Measurements from ENCODE around the gene UBL4A.
A peak's percentile ranks its signal among the peaks of the same experiment; 100 is the strongest.

Gene UBL4A

DNA sequence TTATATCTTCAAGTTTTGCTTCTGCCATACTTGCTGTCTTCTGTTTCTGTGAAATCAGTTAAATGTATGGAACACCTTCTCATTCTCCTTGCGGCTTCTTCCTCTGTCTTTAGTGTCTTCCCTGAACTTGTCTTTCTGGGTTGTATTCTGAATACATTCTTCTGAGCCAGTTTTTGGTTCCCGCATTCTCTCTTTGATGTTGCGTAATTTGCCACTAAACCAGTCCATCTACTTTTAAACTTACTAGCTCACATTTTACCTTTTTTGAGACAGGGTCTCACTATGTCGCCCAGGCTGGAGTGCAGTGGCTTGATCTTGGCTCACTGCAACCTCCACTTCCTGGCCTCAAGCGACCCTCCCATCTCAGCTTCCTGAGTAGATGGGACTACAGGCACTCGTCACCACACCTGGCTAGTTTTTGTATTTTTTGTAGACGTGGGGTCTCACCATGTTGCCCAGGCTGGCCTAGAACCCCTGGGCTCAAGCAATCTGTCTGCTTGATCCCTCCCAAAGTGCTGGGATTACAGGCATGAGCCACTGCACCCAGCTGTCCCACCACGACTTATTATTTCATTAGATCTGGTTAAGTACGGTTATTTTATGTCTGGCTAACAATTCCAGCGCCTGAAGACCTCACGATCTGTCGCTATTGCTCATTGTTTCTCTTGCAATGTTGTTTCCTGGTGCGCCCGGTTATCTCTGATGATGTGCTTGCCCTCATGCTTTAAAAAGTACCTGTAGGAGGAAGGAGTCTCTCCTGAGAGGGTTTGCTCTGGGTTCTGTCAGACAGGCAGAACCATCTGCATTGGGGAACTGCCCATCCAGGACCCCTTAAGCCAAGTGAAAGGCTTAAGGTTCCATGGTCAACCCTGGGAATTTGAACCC lies 39.4 kb upstream of the UBL4A start:
- H3K4me3 ChIP-seq (ENCODE audit: low read depth, low read length) = no peak overlapping the region
- H3K9me3 ChIP-seq (ENCODE audit: control insufficient read depth, low read length) = no peaks in the 10 kb centered on the region
- no peak overlapping the region for H3K27ac ChIP-seq
- peaks cover 3% of the 10 kb centered on the region for H3K4me1 ChIP-seq
- TF ChIP-seq, protein P1, sequence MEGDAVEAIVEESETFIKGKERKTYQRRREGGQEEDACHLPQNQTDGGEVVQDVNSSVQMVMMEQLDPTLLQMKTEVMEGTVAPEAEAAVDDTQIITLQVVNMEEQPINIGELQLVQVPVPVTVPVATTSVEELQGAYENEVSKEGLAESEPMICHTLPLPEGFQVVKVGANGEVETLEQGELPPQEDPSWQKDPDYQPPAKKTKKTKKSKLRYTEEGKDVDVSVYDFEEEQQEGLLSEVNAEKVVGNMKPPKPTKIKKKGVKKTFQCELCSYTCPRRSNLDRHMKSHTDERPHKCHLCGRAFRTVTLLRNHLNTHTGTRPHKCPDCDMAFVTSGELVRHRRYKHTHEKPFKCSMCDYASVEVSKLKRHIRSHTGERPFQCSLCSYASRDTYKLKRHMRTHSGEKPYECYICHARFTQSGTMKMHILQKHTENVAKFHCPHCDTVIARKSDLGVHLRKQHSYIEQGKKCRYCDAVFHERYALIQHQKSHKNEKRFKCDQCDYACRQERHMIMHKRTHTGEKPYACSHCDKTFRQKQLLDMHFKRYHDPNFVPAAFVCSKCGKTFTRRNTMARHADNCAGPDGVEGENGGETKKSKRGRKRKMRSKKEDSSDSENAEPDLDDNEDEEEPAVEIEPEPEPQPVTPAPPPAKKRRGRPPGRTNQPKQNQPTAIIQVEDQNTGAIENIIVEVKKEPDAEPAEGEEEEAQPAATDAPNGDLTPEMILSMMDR (IDR thresholded peaks at IDR 0.05) = no peak
- H3K36me3 ChIP-seq (ENCODE audit: control insufficient read depth, insufficient read depth, low read length) = no peaks in the 10 kb centered on the region
- no peaks in the 10 kb centered on the region for H3K27me3 ChIP-seq (ENCODE audit: control insufficient read depth, insufficient read depth, low read length)
- H3K4me2 ChIP-seq (ENCODE audit: low read length) = no peak overlapping the region
- no peak overlapping the region for H2AFZ ChIP-seq
- H3K9ac ChIP-seq = no peak overlapping the region
- H3K79me2 ChIP-seq = no peaks in the 10 kb centered on the region

DNA sequence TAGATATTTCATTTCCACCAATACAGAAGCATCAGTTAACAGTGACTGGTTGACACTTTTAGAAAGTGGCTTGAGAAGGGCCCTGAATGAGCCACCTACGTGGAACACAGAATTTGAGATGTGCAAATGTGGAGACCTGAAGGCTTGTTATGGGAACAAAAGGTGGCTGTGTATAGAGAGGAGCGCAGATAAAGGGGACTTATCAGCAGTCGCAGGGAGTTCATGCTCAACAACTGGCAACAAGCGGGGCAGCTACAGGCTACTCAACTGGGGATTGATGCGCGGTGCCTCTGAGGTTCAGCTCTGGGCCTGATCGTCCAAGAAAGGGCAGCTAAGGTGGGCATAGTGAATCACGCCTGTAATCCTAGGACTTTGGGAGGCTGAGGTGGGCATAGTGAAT lies 33.0 kb upstream of the UBL4A start:
- H3K4me3 ChIP-seq (ENCODE audit: low read depth, low read length) = no peak overlapping the region
- H3K4me2 ChIP-seq (ENCODE audit: low read length) = no peak overlapping the region
- no peaks in the 10 kb centered on the region for H3K9me3 ChIP-seq (ENCODE audit: control insufficient read depth, low read length)
- H3K36me3 ChIP-seq (ENCODE audit: control insufficient read depth, insufficient read depth, low read length) = no peaks in the 10 kb centered on the region
- TF ChIP-seq, protein P1 (IDR thresholded peaks at IDR 0.05) = no peak
- H3K79me2 ChIP-seq = no peaks in the 10 kb centered on the region
- H3K9ac ChIP-seq = no peak overlapping the region
- peaks cover 4% of the 10 kb centered on the region for H3K4me1 ChIP-seq
- H3K27me3 ChIP-seq (ENCODE audit: control insufficient read depth, insufficient read depth, low read length) = no peaks in the 10 kb centered on the region
- H2AFZ ChIP-seq = no peak overlapping the region
- H3K27ac ChIP-seq = no peak overlapping the region

GRCh38 chrX:154517101-154517781 lies 30.8 kb upstream of the UBL4A start:
- H3K27ac ChIP-seq = peak overlapping the region; percentile 75
- no peaks in the 10 kb centered on the region for H3K79me2 ChIP-seq
- TF ChIP-seq, protein P1 (IDR thresholded peaks at IDR 0.05) = no peak
- H3K4me2 ChIP-seq (ENCODE audit: low read length) = no peak overlapping the region
- no peak overlapping the region for H3K9ac ChIP-seq
- H2AFZ ChIP-seq = peak overlapping the region; percentile 87
- H3K36me3 ChIP-seq (ENCODE audit: control insufficient read depth, insufficient read depth, low read length) = no peaks in the 10 kb centered on the region
- no peak overlapping the region for H3K4me3 ChIP-seq (ENCODE audit: low read depth, low read length)
- H3K27me3 ChIP-seq (ENCODE audit: control insufficient read depth, insufficient read depth, low read length) = no peaks in the 10 kb centered on the region
- H3K9me3 ChIP-seq (ENCODE audit: control insufficient read depth, low read length) = no peaks in the 10 kb centered on the region
- H3K4me1 ChIP-seq = peaks cover 4% of the 10 kb centered on the region

DNA sequence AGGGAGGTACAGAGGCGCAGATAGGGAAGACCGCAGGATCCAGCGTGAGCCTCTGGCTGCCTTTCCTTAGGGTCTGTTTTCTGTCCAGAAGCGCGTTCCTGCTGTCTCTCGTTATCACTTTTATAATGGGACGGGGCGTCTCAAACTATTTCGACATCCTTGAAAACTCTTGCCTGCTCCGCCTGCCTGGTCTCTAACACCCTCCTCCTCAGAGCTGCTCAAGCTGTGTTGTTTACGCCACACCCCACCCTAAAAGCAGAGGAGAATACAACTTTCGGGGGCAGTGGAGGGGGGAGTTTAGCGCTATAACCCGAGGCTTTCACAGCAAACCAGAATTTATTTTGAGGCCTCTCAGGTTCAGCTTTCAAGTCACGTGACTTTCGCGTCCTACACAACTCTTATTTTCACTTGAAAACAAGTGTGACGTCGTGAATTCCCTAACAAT lies 30.3 kb upstream of the UBL4A start:
- Histone ChIP-seq H3K4me1 (peaks cover 4% of the 10 kb centered on the region), H3K4me3 (ENCODE audit: low read depth, low read length) (peak overlapping the region; percentile 57), H3K4me2 (ENCODE audit: low read length) (peak overlapping the region; percentile 81), H3K9ac (no peak overlapping the region), H3K79me2 (no peaks in the 10 kb centered on the region), H3K9me3 (ENCODE audit: control insufficient read depth, low read length) (no peaks in the 10 kb centered on the region), H3K27me3 (ENCODE audit: control insufficient read depth, insufficient read depth, low read length) (no peaks in the 10 kb centered on the region), H3K27ac (peak overlapping the region; percentile 75), H3K36me3 (ENCODE audit: control insufficient read depth, insufficient read depth, low read length) (no peaks in the 10 kb centered on the region), H2AFZ (peak overlapping the region; percentile 87)
- TF ChIP-seq, protein P1 (IDR thresholded peaks at IDR 0.05) = no peak

Measured in parathyroid adenoma (tissue), 2 donors.